22Rv1 (cell line): ENCODE measurements around the gene RNF114.

Experiments
- CTCF ChIP-seq: fragments of 450-650 bp; IDR thresholded peaks from 2 replicates; pipeline ENCODE4 v1.5.1; 2017; ENCODE audit warnings: mild to moderate bottlenecking
- ZFX ChIP-seq: fragments of 450-650 bp; IDR thresholded peaks from 2 replicates; pipeline ENCODE4 v1.6.1; 2017; ENCODE audit warnings: antibody characterized with exemption, borderline replicate concordance

- TF ChIP-seq CTCF (no peak), ZFX (no peak)
These were observed 51.0 kb downstream of the RNF114 start for GRCh38 chr20:49987015-49987867.
